B cell (primary cell): ENCODE measurements around the gene ALDOA. TPM values are rescaled to one million over a fixed set of nuclear protein-coding genes. Genes with fewer than 3 reads are reported as not detected.

Experiments used
- ATAC-seq: fragments of 200-7000 bp; cut with Tn5 transposase; one replicate; pipeline ENCODE4 v1.10.0; 2021; ENCODE audit warnings: low read depth, mild to moderate bottlenecking, moderate number of reproducible peaks, moderate library complexity
- CTCF ChIA-PET: fragments of 350-600 bp; sonication (Branson Sonifier 250); formaldehyde crosslinking; loops from one replicate; lab custom pipeline; 2021; ENCODE audit warnings: antibody characterized with exemption, inconsistent platforms; lab: Charles Lee
- POLR2A ChIA-PET: fragments of 350-600 bp; sonication (Branson Sonifier 250); formaldehyde crosslinking; loops from one replicate; lab custom pipeline; 2021; ENCODE audit warnings: antibody characterized with exemption; lab: Charles Lee
- DNase-seq: peaks from one replicate; pipeline ENCODE4 v3.0.0; 2013
- H2AFZ ChIP-seq: 2 replicates; pipeline ENCODE4 v1.6.1; 2012; ENCODE audit warnings: mild to moderate bottlenecking, low read depth, low read length; ENCODE audit not compliant: insufficient read depth, poor library complexity, severe bottlenecking
- H3K27ac ChIP-seq, 2 donors: 1 replicate in 1 of 2; 2 replicates in 1 of 2; pipeline ENCODE4 v1.5.1; 2012 to 2013; ENCODE audit warnings: low read length in 2 of 2, mild to moderate bottlenecking in 2 of 2, moderate library complexity in 1 of 2
- H3K27me3 ChIP-seq, 4 experiments: fragments of 200-600 bp in 1 of 4; sonication (generic) in 1 of 4; replicated peaks in 1 of 4; 1 replicate in 2 of 4; 2 replicates in 2 of 4; pipeline versions ENCODE4 v1.6.1 to v1.7.0; 2013 to 2016; ENCODE audit warnings: low read length in 3 of 4, mild to moderate bottlenecking in 2 of 4, mixed read lengths in 1 of 4, moderate library complexity in 1 of 4; ENCODE audit not compliant: insufficient read depth in 4 of 4, control insufficient read depth in 3 of 4; ENCODE audit errors: control extremely low read depth in 1 of 4
- H3K36me3 ChIP-seq, 2 experiments: replicated peaks in 1 of 2; 1 replicate in 1 of 2; 2 replicates in 1 of 2; pipeline versions ENCODE4 v1.6.1 to v1.7.1; 2013; ENCODE audit warnings: low read length in 1 of 2; ENCODE audit not compliant: insufficient read depth in 2 of 2, control insufficient read depth in 1 of 2; ENCODE audit errors: control extremely low read depth in 1 of 2, extremely low read depth in 1 of 2
- H3K4me1 ChIP-seq, 2 donors: fragments of 200-600 bp in 1 of 2; sonication (generic) in 1 of 2; 1 replicate in 1 of 2; 2 replicates in 1 of 2; pipeline versions ENCODE4 v1.5.1 to v1.6.1; 2013 to 2017; ENCODE audit warnings: low read length in 2 of 2; ENCODE audit not compliant: control insufficient read depth in 2 of 2, insufficient read depth in 2 of 2
- H3K4me2 ChIP-seq: replicated peaks from 2 replicates; pipeline ENCODE3; 2012; ENCODE audit warnings: mild to moderate bottlenecking, low read depth, low read length; ENCODE audit not compliant: poor library complexity, severe bottlenecking
- H3K4me3 ChIP-seq, 5 experiments: fragments of 200-600 bp in 1 of 5; sonication (generic) in 1 of 5; 1 replicate in 3 of 5; 2 replicates in 2 of 5; pipeline versions ENCODE4 v1.5.1 to v1.7.0; 2011 to 2016; ENCODE audit warnings: low read length in 4 of 5, mild to moderate bottlenecking in 4 of 5, low read depth in 2 of 5, control low read depth in 1 of 5, moderate library complexity in 1 of 5; ENCODE audit not compliant: insufficient read depth in 1 of 5; ENCODE audit errors: control extremely low read depth in 1 of 5, extremely low read depth in 1 of 5
- H3K79me2 ChIP-seq: fragments of 200-600 bp; sonication (generic); one replicate; pipeline ENCODE4 v1.6.0; 2016; ENCODE audit warnings: low read length; ENCODE audit not compliant: control insufficient read depth, insufficient read depth
- H3K9ac ChIP-seq: fragments of 200-600 bp; sonication (generic); 2 replicates; pipeline ENCODE4 v1.6.1; 2017; ENCODE audit warnings: mild to moderate bottlenecking, low read length, moderate library complexity
- H3K9me3 ChIP-seq, 3 donors: one replicate each; pipeline versions ENCODE4 v1.6.1 to v1.7.1; 2013; ENCODE audit warnings: low read length in 2 of 3; ENCODE audit not compliant: control insufficient read depth in 2 of 3, insufficient read depth in 1 of 3; ENCODE audit errors: control extremely low read depth in 1 of 3
- H4K20me1 ChIP-seq: 2 replicates; pipeline ENCODE4 v1.6.0; 2012; ENCODE audit warnings: mild to moderate bottlenecking, low read length; ENCODE audit not compliant: insufficient read depth, control insufficient read depth, poor library complexity, severe bottlenecking
- H3K27ac Mint-ChIP-seq: one replicate; pipeline ENCODE4 v1.8.0; 2021; ENCODE audit warnings: mixed read lengths
- H3K27me3 Mint-ChIP-seq: one replicate; pipeline ENCODE4 v1.8.0; 2021; ENCODE audit warnings: mixed read lengths
- H3K4me1 Mint-ChIP-seq: one replicate; pipeline ENCODE4 v1.8.0; 2021; ENCODE audit warnings: mixed read lengths
- H3K4me3 Mint-ChIP-seq: one replicate; pipeline ENCODE4 v1.8.0; 2021; ENCODE audit warnings: mixed read lengths
- H3K9me3 Mint-ChIP-seq: one replicate; pipeline ENCODE4 v1.8.0; 2022; ENCODE audit warnings: mixed read lengths; ENCODE audit not compliant: insufficient read depth
- CTCF ChIP-seq: fragments of 200-600 bp; IDR thresholded peaks from one replicate; pipeline ENCODE4 v1.8.0; 2022; ENCODE audit warnings: antibody characterized with exemption, mild to moderate bottlenecking
- EZH2 ChIP-seq: IDR thresholded peaks from 2 replicates; pipeline ENCODE4 v1.6.1; 2012; ENCODE audit warnings: borderline replicate concordance, low read depth, mild to moderate bottlenecking, moderate library complexity, low read length; ENCODE audit not compliant: insufficient read depth, poor library complexity, severe bottlenecking
- WGBS: methylation state at CpG from one replicate; pipeline ENCODE4 v1.1.5; 2013; ENCODE audit warnings: missing lambda C conversion rate; ENCODE audit not compliant: insufficient coverage; 5-methylcytosine and 5-hydroxymethylcytosine counted together
- intact Hi-C: fragments of 100-400 bp; cut with micrococcal nuclease; formaldehyde crosslinking; loops from one replicate; pipeline ENCODE4 v1.10.0; 2022
- polyA plus RNA-seq: library from polyadenylated mRNA; depleted of rRNA; stranded (reverse); fragments of >200 nt; gene quantifications from 2 replicates; pipeline ENCODE4 v1.2.3, GENCODE V29; 2012
- total RNA-seq, 2 donors: library from RNA; stranded (reverse); fragments of 120-200 nt in 1 of 2; gene quantifications; 1 replicate in 1 of 2; 2 replicates in 1 of 2; pipeline versions ENCODE4 v1.2.3 to v1.2.4, GENCODE V29; 2013 to 2022

The ALDOA gene
- total and polyA plus RNA-seq, 2 donors (not counting 1 experiment from before 2014, with no cell fraction given): 329 to 343 TPM

GRCh38 chr16:30054959-30055553 is 10.5 kb upstream of the ALDOA start:
- Histone ChIP-seq H3K27ac (no peak overlapping the region), H3K9ac (no peak overlapping the region), H3K36me3 (no peaks in the 10 kb centered on the region), H4K20me1 (no peaks in the 10 kb centered on the region), H3K9me3 (no peaks in the 10 kb centered on the region), H3K4me3 (no peak overlapping the region), H3K79me2 (peaks cover 3% of the 10 kb centered on the region), H3K4me1 (peaks cover 5 to 12% of the 10 kb centered on the region in 2 donors), H3K27me3 (peaks cover 0 to 3% (median 0%) of the 10 kb centered on the region in 4 experiments), H3K4me2 (no peak overlapping the region), H2AFZ (no peak overlapping the region)
- H3K4me3 Mint-ChIP-seq: peak overlapping the region; percentile 77
- DNase-seq (peak; percentile 46), ATAC-seq (peak; percentile 42)
- H3K4me1 Mint-ChIP-seq: peaks cover 13% of the 10 kb centered on the region
- 37% methylated on average over 7 of the region's 10 CpGs for WGBS
- intact Hi-C loops: no loop called here
- no peak overlapping the region for H3K27ac Mint-ChIP-seq
- no peaks in the 10 kb centered on the region for H3K27me3 Mint-ChIP-seq
- ChIA-PET CTCF (interaction anchor here (1.0 to 1.3 kb wide), 5 partner anchors 11 to 359 kb away, joined by 3 read pairs; no protein-coding TSS in a partner anchor), POLR2A (interaction anchor here (0.7 kb wide), 1 partner anchor 60 kb away, joined by 8 read pairs; no protein-coding TSS in a partner anchor)
- no peaks in the 10 kb centered on the region for H3K9me3 Mint-ChIP-seq
- TF ChIP-seq CTCF (peak; percentile 48), EZH2 (no peak)

- Histone ChIP-seq H3K9me3 (no peaks in the 10 kb centered on the region), H3K4me2 (no peak overlapping the region), H3K4me1 (peaks cover 6 to 15% of the 10 kb centered on the region in 2 donors), H3K36me3 (no peaks in the 10 kb centered on the region), H3K4me3 (no peak overlapping the region), H3K9ac (no peak overlapping the region), H3K27me3 (no peaks in the 10 kb centered on the region), H2AFZ (no peak overlapping the region), H4K20me1 (no peaks in the 10 kb centered on the region), H3K79me2 (peaks cover 19% of the 10 kb centered on the region), H3K27ac (no peak overlapping the region)
- POLR2A ChIA-PET: no interaction called here
- ATAC-seq (no peak), DNase-seq (no peak)
- intact Hi-C loops: loop anchor here (10.0 kb wide), 2 partner anchors 314 to 634 kb away; partner anchors contain the start of genes MYL11, SRCAP and TBC1D10B
- peaks cover 8% of the 10 kb centered on the region for H3K4me1 Mint-ChIP-seq
- WGBS: 96% methylated on average over 4 of the region's 4 CpGs
- no peak for TF ChIP-seq CTCF
- TF ChIP-seq EZH2: no peak
- H3K4me3 Mint-ChIP-seq: no peak overlapping the region
- no peaks in the 10 kb centered on the region for H3K9me3 Mint-ChIP-seq
- H3K27ac Mint-ChIP-seq: peak overlapping the region; percentile 42
- H3K27me3 Mint-ChIP-seq: no peaks in the 10 kb centered on the region
- CTCF ChIA-PET: interaction anchor here (1.1 kb wide), 1 partner anchor 83 kb away, joined by 3 read pairs; no protein-coding TSS in a partner anchor
These were observed 5.2 kb upstream of the ALDOA start for GRCh38 chr16:30060346-30060745.
